GM12872 (cell line): ENCODE results near the gene TSFM.

ENCODE experiments used
- CTCF ChIP-seq: IDR thresholded peaks from 3 replicates; pipeline ENCODE4 v1.5.1; 2011; ENCODE audit warnings: low read depth, mild to moderate bottlenecking, low read length, moderate library complexity; ENCODE audit not compliant: insufficient read depth

The TSFM gene

DNA sequence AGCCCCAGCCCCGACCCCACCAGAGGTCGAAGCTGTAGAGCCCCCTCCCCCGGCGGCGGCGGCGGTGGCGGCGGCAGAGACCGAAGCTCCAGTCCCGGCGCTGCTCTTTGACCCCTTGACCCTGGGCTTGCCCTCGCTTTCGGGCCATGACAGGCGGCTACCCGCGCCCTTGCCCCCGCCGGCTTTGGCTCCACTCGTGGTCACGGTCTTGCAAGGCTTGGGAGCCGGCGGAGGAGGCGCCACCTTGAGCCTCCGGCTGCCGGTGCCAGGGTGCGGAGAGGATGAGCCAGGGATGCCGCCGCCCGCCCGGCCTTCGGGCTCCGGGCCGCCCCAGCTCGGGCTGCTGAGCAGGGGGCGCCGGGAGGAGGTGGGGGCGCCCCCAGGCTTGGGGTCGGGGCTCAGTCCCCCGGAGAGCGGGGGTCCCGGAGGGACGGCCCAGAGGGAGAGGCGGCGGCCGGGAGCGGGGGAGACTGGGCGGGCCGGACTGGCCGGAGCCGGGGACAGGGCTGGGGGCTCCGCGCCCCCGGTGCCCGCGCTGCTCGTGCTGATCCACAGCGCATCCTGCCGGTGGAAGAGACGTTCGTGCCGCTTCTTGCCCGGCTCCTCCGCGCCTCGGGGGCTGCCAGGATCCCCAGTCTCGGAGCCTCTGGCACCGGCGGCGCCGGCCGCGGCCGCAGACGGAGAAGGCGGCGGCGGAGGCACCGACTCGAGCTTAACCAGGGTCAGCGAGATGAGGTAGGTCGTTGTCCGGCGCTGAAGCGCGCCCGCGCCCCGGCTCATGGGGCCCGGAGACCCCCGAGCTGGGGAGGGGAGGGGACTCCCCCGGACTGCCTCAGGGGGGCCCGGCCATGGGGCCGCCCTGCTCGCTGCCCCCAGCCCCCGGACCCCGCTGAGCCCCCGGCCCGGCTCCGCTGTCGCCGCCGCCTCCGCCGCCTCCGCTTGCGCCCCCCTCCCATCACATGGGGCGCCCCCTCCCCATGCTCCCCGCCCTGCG is 44.8 kb upstream of the TSFM start:
- TF ChIP-seq CTCF = no peak

- TF ChIP-seq CTCF = no peak
Observed at GRCh38 chr12:57738661-57739237, 43.8 kb upstream of the TSFM start, which contains the start of gene AGAP2. Gene AGAP2 (minus strand): TSS chr12:57738742. CDS start chr12:57738246, 496 bp downstream.

DNA sequence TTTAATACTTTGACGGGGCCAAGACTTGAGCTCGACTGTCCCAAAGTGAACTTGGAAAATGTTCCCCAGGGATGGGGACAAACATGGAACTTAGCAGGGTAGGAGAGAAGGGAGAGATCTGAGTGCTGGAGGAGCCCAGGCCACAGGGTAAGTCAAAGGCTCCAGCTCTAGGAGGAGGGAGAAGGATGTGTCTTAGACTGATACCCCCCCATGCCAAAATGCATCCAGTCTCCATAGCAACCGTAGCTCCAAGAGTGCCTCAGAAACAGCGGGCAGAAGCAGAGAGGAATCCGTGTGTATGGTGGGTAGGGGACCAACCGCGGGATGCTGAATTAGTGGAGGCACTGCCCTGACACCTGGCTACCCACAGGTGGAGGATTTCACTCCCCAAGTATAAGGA is 43.2 kb upstream of the TSFM start:
- no peak for TF ChIP-seq CTCF

DNA sequence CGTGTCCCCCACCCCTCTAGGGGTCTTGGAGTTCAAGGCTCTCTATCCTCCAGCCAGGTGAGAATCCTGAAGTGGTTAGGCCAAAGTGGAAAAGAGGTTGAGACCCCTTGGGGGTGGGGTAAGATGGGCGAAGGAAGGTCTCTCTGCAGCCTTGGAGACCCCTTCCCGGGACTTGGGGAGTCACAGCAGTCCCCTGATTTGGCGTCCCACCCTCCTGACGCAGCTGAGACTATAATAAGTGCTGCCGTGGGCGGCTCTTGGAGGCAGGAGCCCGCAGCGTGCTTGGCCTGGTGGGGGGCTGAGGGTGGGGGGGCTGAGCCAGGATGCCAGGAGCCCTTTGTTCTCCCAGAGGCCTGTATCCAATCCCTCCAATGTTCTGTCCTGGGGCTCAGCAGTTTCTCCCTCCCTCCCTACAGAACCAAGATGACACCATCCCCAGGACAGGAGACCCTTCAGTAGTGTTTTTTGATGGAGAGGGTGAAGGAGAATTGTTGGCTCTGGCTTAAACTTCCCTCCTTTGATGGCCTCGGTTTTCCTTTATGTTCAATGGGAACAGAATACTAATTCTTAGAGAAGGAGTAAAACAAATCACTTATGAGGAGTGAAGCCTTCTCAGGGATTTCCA is 42.6 kb upstream of the TSFM start:
- no peak for TF ChIP-seq CTCF

- no peak for TF ChIP-seq CTCF
Observed at GRCh38 chr12:57740656-57741412, 41.8 kb upstream of the TSFM start.

DNA sequence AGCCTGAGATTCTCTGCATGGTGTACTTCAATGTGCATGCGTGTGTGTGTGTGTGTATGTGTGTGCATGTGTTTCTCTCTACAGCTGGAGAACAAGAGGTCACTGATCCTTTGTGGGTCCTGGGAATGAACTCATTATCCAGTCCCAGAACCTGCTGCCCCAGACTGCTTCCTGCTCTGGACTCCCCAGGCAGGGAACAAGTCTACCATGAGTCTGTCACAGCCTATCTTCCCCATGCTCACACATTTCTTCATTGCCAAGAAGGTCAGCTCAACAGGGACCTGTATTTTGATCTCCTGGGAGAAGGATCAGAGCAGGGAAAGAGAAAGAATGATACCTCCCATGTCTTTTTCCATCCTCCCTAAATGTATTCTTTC is 41.2 kb upstream of the TSFM start:
- TF ChIP-seq CTCF = no peak
